SU-DHL-6 (cell line): ENCODE results near the gene GSC2.

Experiments used
- EZH2phosphoT487 ChIP-seq: fragments of 200-600 bp; sonication (generic), shearing (Covaris generic); conservative IDR thresholded peaks from 2 replicates; pipeline ENCODE4 v1.6.1; 2018; ENCODE audit warnings: mild to moderate bottlenecking, antibody characterized with exemption, low read length, moderate library complexity, mixed read lengths
- TF ChIP-seq, protein P1 (sequence below): fragments of 200-600 bp; sonication (generic); IDR thresholded peaks from one replicate; pipeline ENCODE4 v1.5.1; 2017; ENCODE audit warnings: antibody characterized with exemption, mild to moderate bottlenecking, low read length, moderate library complexity; ENCODE audit not compliant: insufficient read depth, poor library complexity, severe bottlenecking

GRCh38 chr22:19127329-19128008 lies 22.6 kb downstream of the GSC2 start:
- TF ChIP-seq, protein P1, sequence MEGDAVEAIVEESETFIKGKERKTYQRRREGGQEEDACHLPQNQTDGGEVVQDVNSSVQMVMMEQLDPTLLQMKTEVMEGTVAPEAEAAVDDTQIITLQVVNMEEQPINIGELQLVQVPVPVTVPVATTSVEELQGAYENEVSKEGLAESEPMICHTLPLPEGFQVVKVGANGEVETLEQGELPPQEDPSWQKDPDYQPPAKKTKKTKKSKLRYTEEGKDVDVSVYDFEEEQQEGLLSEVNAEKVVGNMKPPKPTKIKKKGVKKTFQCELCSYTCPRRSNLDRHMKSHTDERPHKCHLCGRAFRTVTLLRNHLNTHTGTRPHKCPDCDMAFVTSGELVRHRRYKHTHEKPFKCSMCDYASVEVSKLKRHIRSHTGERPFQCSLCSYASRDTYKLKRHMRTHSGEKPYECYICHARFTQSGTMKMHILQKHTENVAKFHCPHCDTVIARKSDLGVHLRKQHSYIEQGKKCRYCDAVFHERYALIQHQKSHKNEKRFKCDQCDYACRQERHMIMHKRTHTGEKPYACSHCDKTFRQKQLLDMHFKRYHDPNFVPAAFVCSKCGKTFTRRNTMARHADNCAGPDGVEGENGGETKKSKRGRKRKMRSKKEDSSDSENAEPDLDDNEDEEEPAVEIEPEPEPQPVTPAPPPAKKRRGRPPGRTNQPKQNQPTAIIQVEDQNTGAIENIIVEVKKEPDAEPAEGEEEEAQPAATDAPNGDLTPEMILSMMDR: no peak
- no peak for TF ChIP-seq EZH2phosphoT487
